ENCODE data around the gene ZNF232.
A peak's percentile ranks its signal among the peaks of the same experiment; 100 is the strongest.
"Not testable (repeated sequence)": the region's sequence is repeated elsewhere in the genome, so short reads cannot be mapped to it uniquely, and the experiment has no call there.

ZNF232 gene

GRCh38 chr17:5129770-5130169 is 18.1 kb upstream of the ZNF232 start:
- not testable (repeated sequence) for H3K36me3 Mint-ChIP-seq (ENCODE audit: low read depth); H3K9me3 Mint-ChIP-seq; H3K27ac Mint-ChIP-seq; DNase-seq; H3K4me1 Mint-ChIP-seq; H3K4me3 Mint-ChIP-seq
- H3K27me3 Mint-ChIP-seq (ENCODE audit: low read depth, poor library complexity): peaks cover 27% of the 10 kb centered on the region

GRCh38 chr17:5128905-5129535 is 17.3 kb upstream of the ZNF232 start:
- Mint-ChIP-seq H3K36me3 (ENCODE audit: low read depth) (no peaks in the 10 kb centered on the region), H3K9me3 (no peaks in the 10 kb centered on the region), H3K27ac (no peak overlapping the region), H3K27me3 (ENCODE audit: low read depth, poor library complexity) (peaks cover 33% of the 10 kb centered on the region), H3K4me1 (peaks cover 8% of the 10 kb centered on the region), H3K4me3 (no peak overlapping the region)
- TF ChIP-seq CTCF (IDR thresholded peaks at IDR 0.05): no peak
- DNase-seq: no peak

- H3K4me1 Mint-ChIP-seq; H3K4me3 Mint-ChIP-seq; H3K36me3 Mint-ChIP-seq (ENCODE audit: low read depth); DNase-seq; H3K9me3 Mint-ChIP-seq; H3K27ac Mint-ChIP-seq: not testable (repeated sequence)
- peaks cover 38% of the 10 kb centered on the region for H3K27me3 Mint-ChIP-seq (ENCODE audit: low read depth, poor library complexity)
These were observed 16.7 kb upstream of the ZNF232 start for GRCh38 chr17:5128387-5128786.

GRCh38 chr17:5127910-5128309 is 16.2 kb upstream of the ZNF232 start:
- Mint-ChIP-seq H3K36me3 (ENCODE audit: low read depth) (no peaks in the 10 kb centered on the region), H3K27ac (no peak overlapping the region), H3K4me1 (peaks cover 8% of the 10 kb centered on the region), H3K9me3 (no peaks in the 10 kb centered on the region), H3K4me3 (no peak overlapping the region), H3K27me3 (ENCODE audit: low read depth, poor library complexity) (peaks cover 38% of the 10 kb centered on the region)
- TF ChIP-seq CTCF (IDR thresholded peaks at IDR 0.05): no peak
- DNase-seq: no peak

GRCh38 chr17:5126719-5127488 is 15.2 kb upstream of the ZNF232 start:
- H3K9me3 Mint-ChIP-seq: no peaks in the 10 kb centered on the region
- no peak for TF ChIP-seq CTCF (IDR thresholded peaks at IDR 0.05)
- H3K36me3 Mint-ChIP-seq (ENCODE audit: low read depth): no peaks in the 10 kb centered on the region
- H3K27ac Mint-ChIP-seq: peak overlapping the region; percentile 3
- no peak for DNase-seq
- H3K4me1 Mint-ChIP-seq: peaks cover 12% of the 10 kb centered on the region
- H3K4me3 Mint-ChIP-seq: no peak overlapping the region
- H3K27me3 Mint-ChIP-seq (ENCODE audit: low read depth, poor library complexity): peaks cover 47% of the 10 kb centered on the region

- not testable (repeated sequence) for H3K9me3 Mint-ChIP-seq; H3K27ac Mint-ChIP-seq; DNase-seq; H3K36me3 Mint-ChIP-seq (ENCODE audit: low read depth); H3K4me3 Mint-ChIP-seq
- Mint-ChIP-seq H3K27me3 (ENCODE audit: low read depth, poor library complexity) (peaks cover 66% of the 10 kb centered on the region), H3K4me1 (peaks cover 15% of the 10 kb centered on the region)
These were observed 13.2 kb upstream of the ZNF232 start for GRCh38 chr17:5124896-5125295.

- not testable (repeated sequence) for H3K9me3 Mint-ChIP-seq; H3K36me3 Mint-ChIP-seq (ENCODE audit: low read depth); H3K27ac Mint-ChIP-seq; DNase-seq
- H3K4me3 Mint-ChIP-seq: peak overlapping the region; percentile 41
- peaks cover 15% of the 10 kb centered on the region for H3K4me1 Mint-ChIP-seq
- H3K27me3 Mint-ChIP-seq (ENCODE audit: low read depth, poor library complexity): peaks cover 67% of the 10 kb centered on the region
These were observed 12.6 kb upstream of the ZNF232 start for GRCh38 chr17:5124125-5124760.

Data from nephron progenitor cell (in vitro differentiated cells).